ENCODE measurements around the gene NFATC1. TPM values are rescaled to one million over a fixed set of nuclear protein-coding genes. Genes with fewer than 3 reads are reported as not detected.

Gene NFATC1
- polyA plus RNA-seq, 1 donor from 2014 or later: 0.37 TPM

DNA sequence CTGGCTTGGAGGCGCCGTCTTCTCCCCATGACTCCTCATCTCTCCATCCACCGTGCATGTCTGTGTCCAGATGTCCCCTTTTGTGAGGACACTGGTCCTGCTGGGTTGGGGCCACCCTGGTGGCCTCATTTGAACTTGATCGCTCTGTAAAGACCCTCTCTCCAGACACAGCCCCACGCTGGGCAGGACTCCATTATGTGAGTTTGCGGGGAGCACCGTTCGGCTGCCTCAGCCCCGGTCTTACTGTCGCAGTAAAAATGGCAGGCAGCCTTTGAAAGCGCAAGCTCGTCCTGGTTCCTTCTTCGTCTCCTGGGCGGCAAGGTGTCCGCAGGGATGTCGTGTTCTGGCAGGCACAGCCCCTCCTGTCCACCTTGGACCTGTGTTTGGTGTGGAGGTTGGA lies 17.7 kb downstream of the NFATC1 start:
- Histone ChIP-seq H3K9ac (ENCODE audit: low read length) (no peak overlapping the region), H3K27ac (ENCODE audit: low read length) (no peak overlapping the region), H3K4me3 (ENCODE audit: low read length) (no peak overlapping the region), H4K20me1 (ENCODE audit: insufficient read depth) (no peaks in the 10 kb centered on the region), H3F3A (ENCODE audit: insufficient read depth, low read length, poor library complexity, severe bottlenecking) (no peaks in the 10 kb centered on the region), H3K36me3 (ENCODE audit: insufficient read depth, low read length) (no peaks in the 10 kb centered on the region), H3K4me2 (ENCODE audit: low read length) (no peak overlapping the region), H3K9me2 (ENCODE audit: insufficient read depth, low read length) (no peaks in the 10 kb centered on the region), H2AFZ (ENCODE audit: low read depth, low read length) (no peak overlapping the region), H3K9me3 (ENCODE audit: low read length) (no peaks in the 10 kb centered on the region), H3K79me2 (replicated peaks; ENCODE audit: insufficient read depth, low read length) (no peaks in the 10 kb centered on the region), H3K27me3 (ENCODE audit: insufficient read depth, low read depth, low read length) (no peaks in the 10 kb centered on the region)
- TF ChIP-seq TAF1 (IDR thresholded peaks at IDR 0.05; ENCODE audit: low read depth): no peak
- TF ChIP-seq, protein P1, sequence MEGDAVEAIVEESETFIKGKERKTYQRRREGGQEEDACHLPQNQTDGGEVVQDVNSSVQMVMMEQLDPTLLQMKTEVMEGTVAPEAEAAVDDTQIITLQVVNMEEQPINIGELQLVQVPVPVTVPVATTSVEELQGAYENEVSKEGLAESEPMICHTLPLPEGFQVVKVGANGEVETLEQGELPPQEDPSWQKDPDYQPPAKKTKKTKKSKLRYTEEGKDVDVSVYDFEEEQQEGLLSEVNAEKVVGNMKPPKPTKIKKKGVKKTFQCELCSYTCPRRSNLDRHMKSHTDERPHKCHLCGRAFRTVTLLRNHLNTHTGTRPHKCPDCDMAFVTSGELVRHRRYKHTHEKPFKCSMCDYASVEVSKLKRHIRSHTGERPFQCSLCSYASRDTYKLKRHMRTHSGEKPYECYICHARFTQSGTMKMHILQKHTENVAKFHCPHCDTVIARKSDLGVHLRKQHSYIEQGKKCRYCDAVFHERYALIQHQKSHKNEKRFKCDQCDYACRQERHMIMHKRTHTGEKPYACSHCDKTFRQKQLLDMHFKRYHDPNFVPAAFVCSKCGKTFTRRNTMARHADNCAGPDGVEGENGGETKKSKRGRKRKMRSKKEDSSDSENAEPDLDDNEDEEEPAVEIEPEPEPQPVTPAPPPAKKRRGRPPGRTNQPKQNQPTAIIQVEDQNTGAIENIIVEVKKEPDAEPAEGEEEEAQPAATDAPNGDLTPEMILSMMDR (IDR thresholded peaks at IDR 0.05; ENCODE audit: poor library complexity, severe bottlenecking): no peak
- no peak for TF ChIP-seq MXI1 (conservative IDR thresholded peaks at IDR 0.05; ENCODE audit: poor library complexity, severe bottlenecking)

DNA sequence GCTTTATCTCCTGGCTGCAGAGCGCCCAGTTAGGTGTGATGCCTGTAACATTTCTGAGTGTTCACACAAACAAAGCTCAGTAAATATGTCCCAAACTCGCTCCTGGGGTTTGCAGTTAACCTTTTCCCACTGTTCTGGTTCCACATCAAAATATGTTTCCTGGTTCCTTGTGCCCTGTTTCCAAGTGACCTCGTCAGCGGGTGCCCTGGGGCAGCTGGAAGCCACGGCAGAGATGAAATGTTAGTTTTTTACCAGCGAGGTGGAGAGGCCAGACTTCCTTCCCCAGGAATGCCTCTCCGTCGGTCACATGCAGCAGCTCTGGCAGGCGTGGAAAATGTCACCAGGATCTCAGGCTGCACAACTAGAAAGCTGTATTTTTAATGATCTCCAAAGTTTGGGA lies 18.2 kb downstream of the NFATC1 start:
- Histone ChIP-seq H3K4me2 (ENCODE audit: low read length) (no peak overlapping the region), H3K9me2 (ENCODE audit: insufficient read depth, low read length) (no peaks in the 10 kb centered on the region), H3K27me3 (ENCODE audit: insufficient read depth, low read depth, low read length) (no peaks in the 10 kb centered on the region), H3K4me3 (ENCODE audit: low read length) (no peak overlapping the region), H3K79me2 (replicated peaks; ENCODE audit: insufficient read depth, low read length) (no peaks in the 10 kb centered on the region), H3F3A (ENCODE audit: insufficient read depth, low read length, poor library complexity, severe bottlenecking) (no peaks in the 10 kb centered on the region), H3K9ac (ENCODE audit: low read length) (no peak overlapping the region), H3K27ac (ENCODE audit: low read length) (no peak overlapping the region), H3K36me3 (ENCODE audit: insufficient read depth, low read length) (no peaks in the 10 kb centered on the region), H4K20me1 (ENCODE audit: insufficient read depth) (no peaks in the 10 kb centered on the region), H3K9me3 (ENCODE audit: low read length) (no peaks in the 10 kb centered on the region), H2AFZ (ENCODE audit: low read depth, low read length) (no peak overlapping the region)
- TF ChIP-seq EZH2 (IDR thresholded peaks at IDR 0.05; ENCODE audit: borderline replicate concordance, insufficient read depth, low read length, poor library complexity, severe bottlenecking): no peak
- TF ChIP-seq, protein P1 (IDR thresholded peaks at IDR 0.05; ENCODE audit: poor library complexity, severe bottlenecking): no peak
- no peak for TF ChIP-seq REST (IDR thresholded peaks at IDR 0.05; ENCODE audit: borderline replicate concordance)
- no peak for TF ChIP-seq MXI1 (conservative IDR thresholded peaks at IDR 0.05; ENCODE audit: poor library complexity, severe bottlenecking)
- TF ChIP-seq TAF1 (IDR thresholded peaks at IDR 0.05; ENCODE audit: low read depth): no peak
- TF ChIP-seq SMC3 (conservative IDR thresholded peaks at IDR 0.05; ENCODE audit: poor library complexity): no peak
- no peak for TF ChIP-seq RAD21 (conservative IDR thresholded peaks at IDR 0.05)
- no peak for TF ChIP-seq POLR2AphosphoS5 (IDR thresholded peaks at IDR 0.05)
- TF ChIP-seq EP300 (conservative IDR thresholded peaks at IDR 0.05; ENCODE audit: poor library complexity, severe bottlenecking): no peak
